Mesothelial cell of epicardium (in vitro differentiated cells): ENCODE results near the gene DHRS9. TPM values are rescaled to one million over a fixed set of nuclear protein-coding genes. Genes with fewer than 3 reads are reported as not detected.

Experiments
- DNase-seq, 2 experiments: peaks; one replicate each; pipeline ENCODE4 v3.0.0; 2021; ENCODE audit warnings: low spot score in 2 of 2; ENCODE audit not compliant: unreplicated experiment in 2 of 2
- H3K27ac Mint-ChIP-seq: 2 replicates; pipeline ENCODE4 v1.8.0; 2021; ENCODE audit warnings: mixed read lengths
- H3K27me3 Mint-ChIP-seq: 2 replicates; pipeline ENCODE4 v1.8.0; 2021; ENCODE audit warnings: low read depth, mixed read lengths
- H3K36me3 Mint-ChIP-seq: 2 replicates; pipeline ENCODE4 v1.8.0; 2021; ENCODE audit warnings: mixed read lengths
- H3K4me1 Mint-ChIP-seq: 2 replicates; pipeline ENCODE4 v1.8.0; 2021; ENCODE audit warnings: mixed read lengths
- H3K4me3 Mint-ChIP-seq: 2 replicates; pipeline ENCODE4 v1.8.0; 2021; ENCODE audit warnings: mild to moderate bottlenecking, moderate library complexity, mixed read lengths
- H3K9me3 Mint-ChIP-seq: 2 replicates; pipeline ENCODE4 v1.8.0; 2021; ENCODE audit warnings: mixed read lengths
- total RNA-seq: library from RNA; stranded (reverse); gene quantifications from 3 replicates; pipeline ENCODE4 v1.2.1, GENCODE V29; 2021
- TF ChIP-seq, protein P1 (sequence below): fragments of 200-600 bp; sonication (generic); IDR thresholded peaks from one replicate; pipeline ENCODE4 v1.5.0; 2021; ENCODE audit warnings: antibody characterized with exemption; ENCODE audit not compliant: unreplicated experiment

Gene DHRS9
- total RNA-seq, 1 donor from 2014 or later = 0.16 TPM

- H3K27me3 Mint-ChIP-seq = peaks cover 25% of the 10 kb centered on the region
- DNase-seq = no peak
- no peaks in the 10 kb centered on the region for H3K9me3 Mint-ChIP-seq
Measured at GRCh38 chr2:169066897-169067296, 2.5 kb upstream of the DHRS9 start.

GRCh38 chr2:169069833-169070232 is 470 bp downstream of the DHRS9 start:
- Mint-ChIP-seq H3K4me1 (peaks cover 2% of the 10 kb centered on the region), H3K27ac (no peak overlapping the region)
- TF ChIP-seq, protein P1, sequence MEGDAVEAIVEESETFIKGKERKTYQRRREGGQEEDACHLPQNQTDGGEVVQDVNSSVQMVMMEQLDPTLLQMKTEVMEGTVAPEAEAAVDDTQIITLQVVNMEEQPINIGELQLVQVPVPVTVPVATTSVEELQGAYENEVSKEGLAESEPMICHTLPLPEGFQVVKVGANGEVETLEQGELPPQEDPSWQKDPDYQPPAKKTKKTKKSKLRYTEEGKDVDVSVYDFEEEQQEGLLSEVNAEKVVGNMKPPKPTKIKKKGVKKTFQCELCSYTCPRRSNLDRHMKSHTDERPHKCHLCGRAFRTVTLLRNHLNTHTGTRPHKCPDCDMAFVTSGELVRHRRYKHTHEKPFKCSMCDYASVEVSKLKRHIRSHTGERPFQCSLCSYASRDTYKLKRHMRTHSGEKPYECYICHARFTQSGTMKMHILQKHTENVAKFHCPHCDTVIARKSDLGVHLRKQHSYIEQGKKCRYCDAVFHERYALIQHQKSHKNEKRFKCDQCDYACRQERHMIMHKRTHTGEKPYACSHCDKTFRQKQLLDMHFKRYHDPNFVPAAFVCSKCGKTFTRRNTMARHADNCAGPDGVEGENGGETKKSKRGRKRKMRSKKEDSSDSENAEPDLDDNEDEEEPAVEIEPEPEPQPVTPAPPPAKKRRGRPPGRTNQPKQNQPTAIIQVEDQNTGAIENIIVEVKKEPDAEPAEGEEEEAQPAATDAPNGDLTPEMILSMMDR = no peak

More at GRCh38 chr2:169066897-169067296, 2.5 kb upstream of the DHRS9 start:
- no peaks in the 10 kb centered on the region for H3K36me3 Mint-ChIP-seq
- no peak overlapping the region for H3K4me3 Mint-ChIP-seq
- TF ChIP-seq, protein P1 = no peak
- H3K4me1 Mint-ChIP-seq = peaks cover 2% of the 10 kb centered on the region
- H3K27ac Mint-ChIP-seq = no peak overlapping the region

GRCh38 chr2:169071455-169071854 is 2.1 kb downstream of the DHRS9 start:
- no peaks in the 10 kb centered on the region for H3K36me3 Mint-ChIP-seq
- H3K4me1 Mint-ChIP-seq = no peaks in the 10 kb centered on the region
- no peak overlapping the region for H3K27ac Mint-ChIP-seq
- DNase-seq = no peak
- H3K9me3 Mint-ChIP-seq = no peaks in the 10 kb centered on the region
- H3K27me3 Mint-ChIP-seq = peaks cover 36% of the 10 kb centered on the region
- H3K4me3 Mint-ChIP-seq = no peak overlapping the region
- TF ChIP-seq, protein P1 = no peak

More at GRCh38 chr2:169069833-169070232, 470 bp downstream of the DHRS9 start:
- no peaks in the 10 kb centered on the region for H3K9me3 Mint-ChIP-seq
- no peaks in the 10 kb centered on the region for H3K36me3 Mint-ChIP-seq
- no peak overlapping the region for H3K4me3 Mint-ChIP-seq
- peaks cover 30% of the 10 kb centered on the region for H3K27me3 Mint-ChIP-seq
- DNase-seq = no peak

DNA sequence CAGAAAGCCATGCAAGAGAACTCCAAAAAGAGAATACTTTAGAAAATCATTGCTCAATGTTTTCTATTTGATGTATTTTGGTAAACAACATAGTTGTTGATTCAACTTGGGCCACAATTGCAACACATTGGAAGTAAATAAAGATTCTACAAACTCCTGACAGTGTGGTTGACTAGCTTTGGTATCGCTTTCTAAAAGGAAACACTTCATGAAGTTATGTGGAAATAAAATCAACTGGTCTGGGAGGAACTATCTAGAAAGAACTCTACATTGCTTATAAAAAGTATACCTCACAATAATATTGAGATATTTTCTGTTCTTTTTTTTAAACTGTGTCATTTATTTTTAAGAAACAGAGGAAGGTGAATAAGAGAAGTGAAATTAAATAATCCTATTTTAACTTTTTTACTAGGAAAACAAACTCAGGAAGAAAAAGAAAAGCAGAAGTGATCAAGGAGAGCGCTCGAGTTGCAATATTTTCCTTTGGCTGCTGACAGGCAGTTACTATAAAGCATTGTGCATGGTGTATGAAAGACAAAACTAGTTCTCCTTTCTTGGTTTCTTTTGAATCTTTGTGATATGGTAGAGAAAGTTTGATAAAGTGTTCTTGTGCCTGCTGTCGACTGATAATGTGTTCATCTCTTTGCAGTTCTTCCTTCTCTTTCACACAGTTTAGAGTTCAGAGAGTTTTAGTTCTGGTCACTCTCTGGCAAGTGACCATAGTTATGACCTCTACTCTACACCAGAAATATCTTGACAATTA is 3.0 kb downstream of the DHRS9 start:
- H3K9me3 Mint-ChIP-seq = no peaks in the 10 kb centered on the region
- H3K4me3 Mint-ChIP-seq = no peak overlapping the region
- TF ChIP-seq, protein P1 = no peak

GRCh38 chr2:169073211-169073962 is 4.0 kb downstream of the DHRS9 start:
- Mint-ChIP-seq H3K9me3 (no peaks in the 10 kb centered on the region), H3K27ac (no peak overlapping the region), H3K27me3 (peaks cover 43% of the 10 kb centered on the region), H3K4me1 (no peaks in the 10 kb centered on the region), H3K36me3 (no peaks in the 10 kb centered on the region), H3K4me3 (no peak overlapping the region)
- TF ChIP-seq, protein P1 = no peak
- DNase-seq = no peak

More for the DNA sequence above, 3.0 kb downstream of the DHRS9 start:
- peaks cover 39% of the 10 kb centered on the region for H3K27me3 Mint-ChIP-seq
- DNase-seq = no peak
- H3K36me3 Mint-ChIP-seq = no peaks in the 10 kb centered on the region
- H3K27ac Mint-ChIP-seq = no peak overlapping the region
- H3K4me1 Mint-ChIP-seq = no peaks in the 10 kb centered on the region
